Astrocyte (in vitro differentiated cells and primary cell): Measurements from ENCODE around the gene CELF2. TPM values are rescaled to one million over a fixed set of nuclear protein-coding genes. Genes with fewer than 3 reads are reported as not detected.

Experiments used
- DNase-seq: peaks from one replicate; pipeline ENCODE4 v3.0.0-alpha.2; 2010; ENCODE audit warnings: low read depth
- FAIRE-seq: peaks from 2 replicates; lab custom pipeline; 2011; peaks lifted over from hg19 to GRCh38; lab: Jason Lieb, UNC
- H2AFZ ChIP-seq: 2 replicates; pipeline ENCODE4 v1.6.0; 2012; ENCODE audit warnings: low read depth, low read length, inconsistent platforms
- H3K27ac ChIP-seq: 2 replicates; pipeline ENCODE4 v1.5.1; 2011; ENCODE audit warnings: low read depth, low read length, inconsistent platforms
- H3K27me3 ChIP-seq: 2 replicates; pipeline ENCODE4 v1.6.0; 2011; ENCODE audit warnings: low read length, inconsistent platforms; ENCODE audit not compliant: insufficient read depth
- H3K36me3 ChIP-seq: 2 replicates; pipeline ENCODE4 v1.5.1; 2011; ENCODE audit warnings: low read length, inconsistent platforms; ENCODE audit not compliant: insufficient read depth
- H3K4me1 ChIP-seq: 2 replicates; pipeline ENCODE4 v1.5.1; 2011; ENCODE audit warnings: low read length, inconsistent platforms; ENCODE audit not compliant: insufficient read depth
- H3K4me2 ChIP-seq: 2 replicates; pipeline ENCODE4 v1.6.0; 2012; ENCODE audit warnings: low read length, inconsistent platforms
- H3K4me3 ChIP-seq: 2 replicates; pipeline ENCODE4 v1.5.1; 2011; ENCODE audit warnings: low read depth, mild to moderate bottlenecking, low read length, inconsistent platforms; ENCODE audit not compliant: insufficient read depth
- H3K79me2 ChIP-seq: 2 replicates; pipeline ENCODE4 v1.6.0; 2012; ENCODE audit warnings: mild to moderate bottlenecking, low read length, inconsistent platforms; ENCODE audit not compliant: insufficient read depth
- H3K9ac ChIP-seq: 2 replicates; pipeline ENCODE4 v1.6.0; 2012; ENCODE audit warnings: mild to moderate bottlenecking, low read length, inconsistent platforms
- H3K9me3 ChIP-seq: 2 replicates; pipeline ENCODE4 v1.5.1; 2012; ENCODE audit warnings: low read depth, mild to moderate bottlenecking, low read length, inconsistent platforms; ENCODE audit not compliant: insufficient read depth
- H4K20me1 ChIP-seq: 2 replicates; pipeline ENCODE4 v1.6.0; 2012; ENCODE audit warnings: low read length, inconsistent platforms; ENCODE audit not compliant: insufficient read depth
- H3K27ac Mint-ChIP-seq: one replicate; pipeline ENCODE4 v1.8.0; 2021; ENCODE audit warnings: mild to moderate bottlenecking, mixed read lengths; ENCODE audit not compliant: unreplicated experiment
- H3K27me3 Mint-ChIP-seq: one replicate; pipeline ENCODE4 v1.8.0; 2021; ENCODE audit warnings: low read depth, mixed read lengths; ENCODE audit not compliant: unreplicated experiment
- H3K36me3 Mint-ChIP-seq: one replicate; pipeline ENCODE4 v1.8.0; 2021; ENCODE audit warnings: low read depth, mixed read lengths; ENCODE audit not compliant: unreplicated experiment
- H3K4me1 Mint-ChIP-seq: one replicate; pipeline ENCODE4 v1.8.0; 2021; ENCODE audit warnings: low read depth, mixed read lengths; ENCODE audit not compliant: unreplicated experiment
- H3K4me3 Mint-ChIP-seq: one replicate; pipeline ENCODE4 v1.8.0; 2021; ENCODE audit warnings: mild to moderate bottlenecking, moderate library complexity, mixed read lengths; ENCODE audit not compliant: unreplicated experiment
- H3K9me3 Mint-ChIP-seq: one replicate; pipeline ENCODE4 v1.8.0; 2021; ENCODE audit warnings: mild to moderate bottlenecking, mixed read lengths; ENCODE audit not compliant: unreplicated experiment
- EZH2 ChIP-seq: IDR thresholded peaks from 2 replicates; pipeline ENCODE4 v1.6.1; 2012; ENCODE audit warnings: mild to moderate bottlenecking, low read length, inconsistent platforms; ENCODE audit not compliant: insufficient read depth
- total RNA-seq: library from RNA; stranded (reverse); gene quantifications from 2 replicates; pipeline ENCODE4 v1.2.1, GENCODE V29; 2021
- TF ChIP-seq, protein P1 (sequence below): IDR thresholded peaks from 2 replicates; pipeline ENCODE4 v1.5.1; 2011; ENCODE audit warnings: low read depth, mild to moderate bottlenecking, inconsistent platforms, low read length, moderate library complexity; ENCODE audit not compliant: insufficient read depth

Gene CELF2
- total RNA-seq, 1 donor from 2014 or later, result 76.1 TPM

DNA sequence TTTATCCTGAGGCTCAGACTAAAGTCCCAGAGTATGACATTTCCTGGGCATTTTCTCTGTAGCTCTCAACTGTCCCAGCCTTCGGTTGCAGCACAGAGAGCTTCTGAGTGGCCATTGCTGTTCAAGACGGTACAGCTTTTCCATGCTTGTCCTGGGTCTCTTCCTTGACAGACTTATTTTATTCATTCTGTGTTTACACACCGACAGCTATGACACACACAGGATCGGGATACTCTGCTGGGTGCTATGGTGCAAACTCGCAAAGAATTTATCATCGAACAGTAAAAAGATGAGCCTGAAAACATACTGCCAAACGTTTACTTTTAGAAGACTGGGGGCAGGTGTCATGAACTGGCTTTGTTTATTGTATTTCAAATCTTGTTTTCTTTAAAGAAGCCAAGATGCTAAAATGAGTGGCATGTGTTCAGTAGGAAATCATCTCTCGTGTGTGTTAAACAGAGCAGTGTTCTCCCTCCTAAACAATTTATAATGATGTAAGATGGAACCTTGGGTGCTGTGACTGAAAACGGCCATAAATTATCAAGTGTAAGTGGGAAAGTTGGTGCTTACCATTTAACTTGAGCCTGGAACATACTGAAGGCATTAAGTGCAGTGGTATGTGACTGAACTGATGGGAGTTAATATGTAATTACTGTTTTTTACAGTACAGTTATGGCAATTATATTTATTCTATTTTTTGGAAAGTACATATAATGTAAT lies 120.8 kb downstream of the CELF2 start:
- Histone ChIP-seq H3K36me3 (no peaks in the 10 kb centered on the region), H3K9me3 (no peaks in the 10 kb centered on the region), H3K27ac (no peak overlapping the region), H2AFZ (no peak overlapping the region), H3K27me3 (peaks cover 2% of the 10 kb centered on the region), H3K9ac (no peak overlapping the region), H3K4me2 (no peak overlapping the region), H3K4me1 (no peaks in the 10 kb centered on the region), H4K20me1 (no peaks in the 10 kb centered on the region), H3K79me2 (no peaks in the 10 kb centered on the region), H3K4me3 (no peak overlapping the region)
- H3K27me3 Mint-ChIP-seq, result no peaks in the 10 kb centered on the region
- peaks cover 5% of the 10 kb centered on the region for H3K36me3 Mint-ChIP-seq
- TF ChIP-seq, protein P1, sequence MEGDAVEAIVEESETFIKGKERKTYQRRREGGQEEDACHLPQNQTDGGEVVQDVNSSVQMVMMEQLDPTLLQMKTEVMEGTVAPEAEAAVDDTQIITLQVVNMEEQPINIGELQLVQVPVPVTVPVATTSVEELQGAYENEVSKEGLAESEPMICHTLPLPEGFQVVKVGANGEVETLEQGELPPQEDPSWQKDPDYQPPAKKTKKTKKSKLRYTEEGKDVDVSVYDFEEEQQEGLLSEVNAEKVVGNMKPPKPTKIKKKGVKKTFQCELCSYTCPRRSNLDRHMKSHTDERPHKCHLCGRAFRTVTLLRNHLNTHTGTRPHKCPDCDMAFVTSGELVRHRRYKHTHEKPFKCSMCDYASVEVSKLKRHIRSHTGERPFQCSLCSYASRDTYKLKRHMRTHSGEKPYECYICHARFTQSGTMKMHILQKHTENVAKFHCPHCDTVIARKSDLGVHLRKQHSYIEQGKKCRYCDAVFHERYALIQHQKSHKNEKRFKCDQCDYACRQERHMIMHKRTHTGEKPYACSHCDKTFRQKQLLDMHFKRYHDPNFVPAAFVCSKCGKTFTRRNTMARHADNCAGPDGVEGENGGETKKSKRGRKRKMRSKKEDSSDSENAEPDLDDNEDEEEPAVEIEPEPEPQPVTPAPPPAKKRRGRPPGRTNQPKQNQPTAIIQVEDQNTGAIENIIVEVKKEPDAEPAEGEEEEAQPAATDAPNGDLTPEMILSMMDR, result no peak
- TF ChIP-seq EZH2, result no peak
- H3K4me3 Mint-ChIP-seq, result no peak overlapping the region
- DNase-seq (no peak), FAIRE-seq (no peak)
- H3K27ac Mint-ChIP-seq, result no peak overlapping the region
- H3K9me3 Mint-ChIP-seq, result peaks cover 2% of the 10 kb centered on the region
- H3K4me1 Mint-ChIP-seq, result no peaks in the 10 kb centered on the region

DNA sequence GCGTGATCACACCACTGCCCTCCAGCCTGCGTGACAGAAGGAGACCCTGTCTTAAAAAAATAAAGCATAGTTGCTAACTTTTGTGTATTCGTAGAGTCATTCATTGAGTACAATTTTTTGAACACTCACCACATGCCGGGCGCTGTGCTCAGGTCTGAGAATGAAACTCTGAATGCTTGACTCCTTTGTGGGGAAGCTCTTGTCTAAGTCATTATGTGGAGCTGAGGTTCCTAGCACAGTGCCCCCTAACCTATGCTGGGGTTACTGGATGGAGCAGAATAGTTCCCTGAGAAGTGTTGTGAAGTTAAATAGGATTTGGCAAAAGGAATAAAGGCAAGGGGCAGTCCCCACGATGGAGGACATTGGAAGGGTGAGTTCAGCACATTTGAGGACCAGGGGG lies 123.3 kb downstream of the CELF2 start:
- Mint-ChIP-seq H3K4me1 (peaks cover 6% of the 10 kb centered on the region), H3K27ac (no peak overlapping the region)
- H3K36me3 ChIP-seq, result no peaks in the 10 kb centered on the region

More for the DNA sequence above, 123.3 kb downstream of the CELF2 start:
- Histone ChIP-seq H3K4me2 (no peak overlapping the region), H3K27ac (no peak overlapping the region), H3K27me3 (peaks cover 2% of the 10 kb centered on the region), H4K20me1 (no peaks in the 10 kb centered on the region), H3K4me1 (no peaks in the 10 kb centered on the region), H3K9ac (no peak overlapping the region), H3K4me3 (no peak overlapping the region), H2AFZ (no peak overlapping the region), H3K9me3 (no peaks in the 10 kb centered on the region), H3K79me2 (no peaks in the 10 kb centered on the region)
- TF ChIP-seq, protein P1, result no peak
- no peak for TF ChIP-seq EZH2
- DNase-seq (no peak), FAIRE-seq (no peak)
- H3K36me3 Mint-ChIP-seq, result peaks cover 3% of the 10 kb centered on the region
- H3K27me3 Mint-ChIP-seq, result no peaks in the 10 kb centered on the region
- no peak overlapping the region for H3K4me3 Mint-ChIP-seq
- H3K9me3 Mint-ChIP-seq, result peaks cover 2% of the 10 kb centered on the region
